ENCODE measurements around the gene TANGO2.
A peak's percentile ranks its signal among the peaks of the same experiment; 100 is the strongest.

TANGO2 gene

GRCh38 chr22:20090730-20091240, 69.9 kb downstream of the TANGO2 start:
- Mint-ChIP-seq H3K27me3 (no peaks in the 10 kb centered on the region), H3K4me3 (no peak overlapping the region), H3K4me1 (ENCODE audit: low read depth) (peaks cover 54% of the 10 kb centered on the region), H3K27ac (peak overlapping the region; percentile 19), H3K9me3 (no peaks in the 10 kb centered on the region), H3K36me3 (ENCODE audit: low read depth) (peaks cover 93% of the 10 kb centered on the region)

- Mint-ChIP-seq H3K36me3 (ENCODE audit: low read depth) (peaks cover 94% of the 10 kb centered on the region), H3K27me3 (no peaks in the 10 kb centered on the region), H3K4me1 (ENCODE audit: low read depth) (peaks cover 60% of the 10 kb centered on the region), H3K4me3 (no peak overlapping the region), H3K27ac (peak overlapping the region; percentile 55), H3K9me3 (no peaks in the 10 kb centered on the region)
These were observed 71.0 kb downstream of the TANGO2 start for GRCh38 chr22:20091690-20092476.

GRCh38 chr22:20092477-20092854, 71.6 kb downstream of the TANGO2 start:
- Mint-ChIP-seq H3K4me3 (no peak overlapping the region), H3K4me1 (ENCODE audit: low read depth) (peaks cover 60% of the 10 kb centered on the region), H3K27me3 (no peaks in the 10 kb centered on the region), H3K9me3 (no peaks in the 10 kb centered on the region), H3K27ac (no peak overlapping the region), H3K36me3 (ENCODE audit: low read depth) (peaks cover 94% of the 10 kb centered on the region)

DNA sequence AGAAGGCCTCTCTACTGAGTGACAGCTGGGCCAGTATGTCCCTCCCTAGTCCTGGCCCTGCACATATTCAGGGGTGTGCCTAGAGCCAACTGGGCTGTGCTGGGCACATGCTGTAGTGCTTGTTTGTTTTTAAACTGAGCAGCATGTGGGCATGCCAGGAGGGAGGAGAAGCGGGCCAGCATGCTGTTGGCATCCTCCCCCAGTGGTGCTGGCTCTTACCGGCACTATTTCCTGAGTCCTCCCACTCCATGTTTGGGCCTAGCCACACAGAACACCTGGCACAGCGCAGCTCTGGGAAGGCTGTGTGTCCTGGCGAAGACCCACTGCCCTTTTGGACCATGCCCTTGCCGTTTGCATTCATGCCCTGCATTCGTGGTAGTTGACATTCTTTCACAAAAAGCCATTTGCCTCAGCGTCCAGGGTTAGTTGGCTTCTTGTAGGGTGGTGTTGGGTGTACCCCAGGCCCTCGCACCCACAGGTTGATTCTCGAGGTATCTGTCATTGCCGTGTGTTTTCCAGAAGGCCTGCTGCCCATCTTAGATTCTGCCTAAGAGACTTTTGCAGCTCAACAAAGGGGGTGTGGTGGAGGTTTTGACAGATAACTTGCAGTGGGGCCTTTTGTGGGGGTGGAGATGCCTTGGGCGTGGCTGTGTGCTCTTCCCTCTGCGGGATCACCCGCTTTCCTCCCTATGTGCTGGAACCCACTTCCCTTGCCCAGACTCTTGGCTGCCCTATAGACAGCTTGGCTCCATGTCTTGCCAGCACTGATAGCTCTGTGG, 72.7 kb downstream of the TANGO2 start:
- Mint-ChIP-seq H3K9me3 (no peaks in the 10 kb centered on the region), H3K27me3 (no peaks in the 10 kb centered on the region), H3K4me3 (no peak overlapping the region), H3K4me1 (ENCODE audit: low read depth) (peaks cover 63% of the 10 kb centered on the region), H3K36me3 (ENCODE audit: low read depth) (peaks cover 97% of the 10 kb centered on the region), H3K27ac (peak overlapping the region; percentile 16)

DNA sequence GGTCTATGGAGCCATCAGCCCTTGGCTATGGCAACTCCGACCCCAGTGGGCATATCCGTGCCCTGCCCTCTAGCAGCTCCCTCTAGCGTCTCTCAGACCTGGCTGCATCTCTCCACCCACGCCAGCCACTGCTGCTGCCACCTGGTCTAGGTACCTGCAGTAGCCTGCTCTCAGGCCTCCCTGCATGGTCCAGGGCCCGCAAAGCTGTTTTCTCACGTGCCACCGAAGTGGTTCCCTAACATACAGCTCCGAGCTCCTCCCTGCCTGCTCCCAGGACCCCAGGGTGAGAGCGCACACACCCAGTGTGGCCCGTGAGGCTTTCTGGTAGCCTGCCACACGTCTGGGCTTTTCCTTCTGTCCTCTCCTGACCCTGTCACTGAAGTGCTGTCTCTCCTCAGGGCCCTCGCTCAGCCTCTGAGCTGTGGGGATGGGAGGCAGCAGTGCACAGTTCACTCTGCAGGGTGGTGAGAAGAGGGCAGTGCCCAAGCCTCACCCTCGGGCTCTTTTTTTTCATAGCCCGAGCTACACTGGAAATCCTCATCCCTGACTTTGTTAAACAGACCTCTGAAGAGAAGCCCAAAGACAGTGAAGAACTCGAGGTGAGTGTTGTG, 73.4 kb downstream of the TANGO2 start:
- H3K4me1 Mint-ChIP-seq (ENCODE audit: low read depth), result peaks cover 70% of the 10 kb centered on the region

GRCh38 chr22:20095521-20095920, 74.6 kb downstream of the TANGO2 start:
- H3K36me3 Mint-ChIP-seq (ENCODE audit: low read depth), result peaks cover 98% of the 10 kb centered on the region
- peak overlapping the region; percentile 44 for H3K4me3 Mint-ChIP-seq
- H3K9me3 Mint-ChIP-seq, result no peaks in the 10 kb centered on the region

More for the DNA sequence above, 73.4 kb downstream of the TANGO2 start:
- H3K27me3 Mint-ChIP-seq, result no peaks in the 10 kb centered on the region
- H3K4me3 Mint-ChIP-seq, result no peak overlapping the region
- no peaks in the 10 kb centered on the region for H3K9me3 Mint-ChIP-seq
- H3K36me3 Mint-ChIP-seq (ENCODE audit: low read depth), result peaks cover 97% of the 10 kb centered on the region
- H3K27ac Mint-ChIP-seq, result peak overlapping the region; percentile 16

GRCh38 chr22:20096574-20097420, 75.9 kb downstream of the TANGO2 start:
- Mint-ChIP-seq H3K4me1 (ENCODE audit: low read depth) (peaks cover 79% of the 10 kb centered on the region), H3K9me3 (no peaks in the 10 kb centered on the region), H3K36me3 (ENCODE audit: low read depth) (peaks cover 91% of the 10 kb centered on the region), H3K27me3 (no peaks in the 10 kb centered on the region), H3K27ac (no peak overlapping the region), H3K4me3 (no peak overlapping the region)

More at GRCh38 chr22:20095521-20095920, 74.6 kb downstream of the TANGO2 start:
- peak overlapping the region; percentile 75 for H3K27ac Mint-ChIP-seq
- H3K27me3 Mint-ChIP-seq, result no peaks in the 10 kb centered on the region
- H3K4me1 Mint-ChIP-seq (ENCODE audit: low read depth), result peaks cover 79% of the 10 kb centered on the region

GRCh38 chr22:20099099-20099711, 78.3 kb downstream of the TANGO2 start:
- Mint-ChIP-seq H3K4me3 (no peak overlapping the region), H3K4me1 (ENCODE audit: low read depth) (peaks cover 73% of the 10 kb centered on the region), H3K27ac (peak overlapping the region; percentile 90), H3K9me3 (no peaks in the 10 kb centered on the region), H3K36me3 (ENCODE audit: low read depth) (peaks cover 86% of the 10 kb centered on the region), H3K27me3 (no peaks in the 10 kb centered on the region)

- Mint-ChIP-seq H3K4me3 (peak overlapping the region; percentile 67), H3K27ac (peak overlapping the region; percentile 90), H3K36me3 (ENCODE audit: low read depth) (peaks cover 62% of the 10 kb centered on the region), H3K4me1 (ENCODE audit: low read depth) (peaks cover 52% of the 10 kb centered on the region), H3K27me3 (no peaks in the 10 kb centered on the region), H3K9me3 (no peaks in the 10 kb centered on the region)
These were observed 80.7 kb downstream of the TANGO2 start for GRCh38 chr22:20101638-20102037.

- Mint-ChIP-seq H3K27ac (peak overlapping the region; percentile 61), H3K9me3 (no peaks in the 10 kb centered on the region), H3K4me3 (no peak overlapping the region), H3K36me3 (ENCODE audit: low read depth) (peaks cover 56% of the 10 kb centered on the region), H3K4me1 (ENCODE audit: low read depth) (peaks cover 52% of the 10 kb centered on the region), H3K27me3 (no peaks in the 10 kb centered on the region)
These were observed 81.4 kb downstream of the TANGO2 start for GRCh38 chr22:20102203-20102780.

- Mint-ChIP-seq H3K27ac (no peak overlapping the region), H3K4me3 (no peak overlapping the region), H3K4me1 (ENCODE audit: low read depth) (peaks cover 23% of the 10 kb centered on the region), H3K9me3 (no peaks in the 10 kb centered on the region), H3K36me3 (ENCODE audit: low read depth) (peaks cover 41% of the 10 kb centered on the region), H3K27me3 (no peaks in the 10 kb centered on the region)
These were observed 84.7 kb downstream of the TANGO2 start for GRCh38 chr22:20105456-20106204.

DNA sequence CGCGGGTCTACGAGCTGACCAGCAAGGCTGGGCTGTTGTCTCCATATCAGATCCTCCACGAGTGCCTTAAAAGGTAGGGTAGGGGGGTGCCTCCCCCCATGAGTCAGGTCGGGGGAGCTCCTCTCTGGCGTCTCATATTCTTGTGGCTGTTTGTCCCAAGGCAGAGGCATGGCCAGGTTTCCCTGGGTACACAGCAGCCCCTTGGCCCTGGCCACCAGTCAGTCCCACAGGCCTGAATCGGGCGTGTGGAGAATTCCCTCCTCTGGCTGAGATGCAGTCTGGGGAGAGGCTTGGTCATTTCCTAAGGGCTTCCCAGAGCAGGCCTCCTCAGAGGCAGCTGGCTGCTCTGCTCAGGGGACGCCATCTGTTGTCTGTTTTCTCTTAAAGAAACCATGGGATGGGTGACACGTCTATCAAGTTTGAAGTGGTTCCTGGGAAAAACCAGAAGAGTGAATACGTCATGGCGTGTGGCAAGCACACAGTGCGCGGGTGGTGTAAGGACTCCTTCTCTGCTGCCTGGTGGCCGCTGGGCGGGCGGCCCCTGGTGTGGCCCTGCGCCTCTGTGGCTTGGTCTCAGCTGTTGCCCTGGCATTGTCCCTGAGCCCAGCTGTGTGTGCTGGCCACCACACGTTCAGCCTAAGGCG, 85.4 kb downstream of the TANGO2 start:
- H3K27me3 Mint-ChIP-seq, result no peaks in the 10 kb centered on the region
- no peaks in the 10 kb centered on the region for H3K9me3 Mint-ChIP-seq
- peaks cover 46% of the 10 kb centered on the region for H3K36me3 Mint-ChIP-seq (ENCODE audit: low read depth)
- H3K4me3 Mint-ChIP-seq, result no peak overlapping the region
- H3K4me1 Mint-ChIP-seq (ENCODE audit: low read depth), result peaks cover 23% of the 10 kb centered on the region
- H3K27ac Mint-ChIP-seq, result no peak overlapping the region

DNA sequence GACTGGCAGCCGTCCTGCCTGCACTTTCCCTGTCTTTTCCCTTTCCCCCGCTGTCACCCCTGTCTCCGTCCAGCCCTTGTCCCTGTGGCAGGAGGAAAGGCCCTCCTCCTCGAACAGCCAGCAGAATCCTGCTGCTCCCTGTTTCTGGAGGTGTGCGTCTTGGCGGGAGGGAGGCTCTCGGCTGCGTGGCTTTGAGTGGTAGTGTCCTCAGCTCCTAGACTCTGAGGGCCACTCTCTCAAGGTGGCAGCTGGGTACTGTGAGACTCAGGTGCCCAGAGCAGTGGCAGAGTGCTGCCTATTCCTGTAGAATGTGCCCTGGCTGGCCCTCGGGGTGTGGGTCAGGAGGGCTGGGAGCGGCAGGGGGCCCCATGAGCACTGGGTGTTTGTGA, 85.9 kb downstream of the TANGO2 start:
- Mint-ChIP-seq H3K36me3 (ENCODE audit: low read depth) (peaks cover 43% of the 10 kb centered on the region), H3K4me1 (ENCODE audit: low read depth) (peaks cover 23% of the 10 kb centered on the region), H3K27ac (no peak overlapping the region), H3K4me3 (no peak overlapping the region), H3K9me3 (no peaks in the 10 kb centered on the region), H3K27me3 (no peaks in the 10 kb centered on the region)
